Panc1 (cell line): Measurements from ENCODE around the gene PCSK5.

Experiments
- CTCF ChIP-seq: fragments of 450-650 bp; IDR thresholded peaks from 2 replicates; pipeline ENCODE4 v1.5.1; 2017; ENCODE audit warnings: mild to moderate bottlenecking
- POLR2AphosphoS5 ChIP-seq: IDR thresholded peaks from 2 replicates; pipeline ENCODE4 v1.6.1; 2012; ENCODE audit warnings: mild to moderate bottlenecking, low read depth, low read length, moderate library complexity
- REST ChIP-seq, 2 experiments: IDR thresholded peaks; 2 replicates each; pipeline ENCODE4 v1.6.1; 2011 to 2012; ENCODE audit warnings: low read depth in 2 of 2, control low read depth in 1 of 2, low read length in 1 of 2, mild to moderate bottlenecking in 1 of 2, moderate library complexity in 1 of 2; ENCODE audit not compliant: insufficient read depth in 1 of 2
- SIN3A ChIP-seq: IDR thresholded peaks from 2 replicates; pipeline ENCODE4 v1.6.1; 2012; ENCODE audit warnings: low read depth, mild to moderate bottlenecking, low read length, moderate library complexity, borderline replicate concordance; ENCODE audit not compliant: insufficient read depth

GRCh38 chr9:75950998-75951397 lies 60.5 kb downstream of the PCSK5 start:
- TF ChIP-seq CTCF, result no peak
- no peak for TF ChIP-seq SIN3A
- no peak for TF ChIP-seq POLR2AphosphoS5
- no peak for TF ChIP-seq REST (IDR thresholded peaks at IDR 0.05; ENCODE audit: insufficient read depth in 1 of 2, low read depth in 2 of 2, low read length in 1 of 2)
